Measurements from ENCODE around the gene SETD1B.

SETD1B gene

GRCh38 chr12:121839993-121840761 is 36.4 kb downstream of the SETD1B start:
- Histone ChIP-seq H3K79me2 (ENCODE audit: low read length) (no peaks in the 10 kb centered on the region), H2AFZ (ENCODE audit: low read length) (peak overlapping the region; percentile 53; the same call in 1 of the 2 replicates), H3K4me2 (ENCODE audit: low read depth, low read length) (peak overlapping the region; percentile 77), H3K27me3 (replicated peaks; ENCODE audit: insufficient read depth, low read length) (no peaks in the 10 kb centered on the region), H3F3A (ENCODE audit: insufficient read depth, low read length) (no peaks in the 10 kb centered on the region), H3K36me3 (replicated peaks; ENCODE audit: insufficient read depth, low read length) (no peaks in the 10 kb centered on the region), H3K27ac (ENCODE audit: low read length) (no peak overlapping the region), H3K9me3 (replicated peaks; ENCODE audit: insufficient read depth, low read length) (no peaks in the 10 kb centered on the region), H3K4me3 (ENCODE audit: low read length) (peak overlapping the region; percentile 71), H3K9ac (ENCODE audit: low read length) (peak overlapping the region; percentile 52; the same call in 1 of the 2 replicates), H4K20me1 (ENCODE audit: insufficient read depth, low read length) (no peaks in the 10 kb centered on the region), H3K4me1 (ENCODE audit: low read length) (no peaks in the 10 kb centered on the region), H3K9me2 (replicated peaks; ENCODE audit: insufficient read depth, low read length) (no peaks in the 10 kb centered on the region)
- TF ChIP-seq EZH2 (optimal IDR thresholded peaks at IDR 0.05; ENCODE audit: low read depth, low read length), result no peak
- TF ChIP-seq CTCF (IDR thresholded peaks at IDR 0.05; ENCODE audit: low read length), result no peak
- TF ChIP-seq EZH2phosphoT487 (IDR thresholded peaks at IDR 0.05; ENCODE audit: low read length), result no peak
- no peak for DNase-seq

GRCh38 chr12:121843236-121843982 is 39.6 kb downstream of the SETD1B start:
- H3K4me3 ChIP-seq (ENCODE audit: low read length), result no peak overlapping the region
- H3K9me2 ChIP-seq (replicated peaks; ENCODE audit: insufficient read depth, low read length), result no peaks in the 10 kb centered on the region
- no peak overlapping the region for H3K9ac ChIP-seq (ENCODE audit: low read length)
- no peak for DNase-seq
- TF ChIP-seq EZH2phosphoT487 (IDR thresholded peaks at IDR 0.05; ENCODE audit: low read length) (no peak), CTCF (IDR thresholded peaks at IDR 0.05; ENCODE audit: low read length) (no peak), EZH2 (optimal IDR thresholded peaks at IDR 0.05; ENCODE audit: low read depth, low read length) (no peak)
- no peak overlapping the region for H3K4me2 ChIP-seq (ENCODE audit: low read depth, low read length)
- no peaks in the 10 kb centered on the region for H3K79me2 ChIP-seq (ENCODE audit: low read length)
- H2AFZ ChIP-seq (ENCODE audit: low read length), result no peak overlapping the region
- no peaks in the 10 kb centered on the region for H3K36me3 ChIP-seq (replicated peaks; ENCODE audit: insufficient read depth, low read length)
- H4K20me1 ChIP-seq (ENCODE audit: insufficient read depth, low read length), result no peaks in the 10 kb centered on the region
- no peaks in the 10 kb centered on the region for H3K27me3 ChIP-seq (replicated peaks; ENCODE audit: insufficient read depth, low read length)
- no peaks in the 10 kb centered on the region for H3K4me1 ChIP-seq (ENCODE audit: low read length)
- no peaks in the 10 kb centered on the region for H3K9me3 ChIP-seq (replicated peaks; ENCODE audit: insufficient read depth, low read length)
- no peaks in the 10 kb centered on the region for H3F3A ChIP-seq (ENCODE audit: insufficient read depth, low read length)
- no peak overlapping the region for H3K27ac ChIP-seq (ENCODE audit: low read length)

GRCh38 chr12:121845701-121846100 is 41.9 kb downstream of the SETD1B start:
- H3K9me2 ChIP-seq (replicated peaks; ENCODE audit: insufficient read depth, low read length), result no peaks in the 10 kb centered on the region
- no peaks in the 10 kb centered on the region for H3K79me2 ChIP-seq (ENCODE audit: low read length)
- TF ChIP-seq EZH2 (optimal IDR thresholded peaks at IDR 0.05; ENCODE audit: low read depth, low read length) (no peak), CTCF (IDR thresholded peaks at IDR 0.05; ENCODE audit: low read length) (no peak)
- H3K4me3 ChIP-seq (ENCODE audit: low read length), result no peak overlapping the region
- no peaks in the 10 kb centered on the region for H3K9me3 ChIP-seq (replicated peaks; ENCODE audit: insufficient read depth, low read length)
- DNase-seq, result no peak
- no peaks in the 10 kb centered on the region for H3K27me3 ChIP-seq (replicated peaks; ENCODE audit: insufficient read depth, low read length)
- H3K36me3 ChIP-seq (replicated peaks; ENCODE audit: insufficient read depth, low read length), result no peaks in the 10 kb centered on the region
- no peaks in the 10 kb centered on the region for H4K20me1 ChIP-seq (ENCODE audit: insufficient read depth, low read length)
- no peak overlapping the region for H2AFZ ChIP-seq (ENCODE audit: low read length)
- H3F3A ChIP-seq (ENCODE audit: insufficient read depth, low read length), result no peaks in the 10 kb centered on the region
- no peak overlapping the region for H3K9ac ChIP-seq (ENCODE audit: low read length)
- H3K4me2 ChIP-seq (ENCODE audit: low read depth, low read length), result no peak overlapping the region
- H3K27ac ChIP-seq (ENCODE audit: low read length), result no peak overlapping the region
- H3K4me1 ChIP-seq (ENCODE audit: low read length), result no peaks in the 10 kb centered on the region
